Stimulated activated naive CD4-positive, alpha-beta T cell (primary cell): ENCODE results near the gene TRAPPC13.

ENCODE experiments used
- DNase-seq, 6 experiments: peaks; one replicate each; lab custom pipeline; 2025; lab: John Stamatoyannopoulos, UW

TRAPPC13 gene

DNA sequence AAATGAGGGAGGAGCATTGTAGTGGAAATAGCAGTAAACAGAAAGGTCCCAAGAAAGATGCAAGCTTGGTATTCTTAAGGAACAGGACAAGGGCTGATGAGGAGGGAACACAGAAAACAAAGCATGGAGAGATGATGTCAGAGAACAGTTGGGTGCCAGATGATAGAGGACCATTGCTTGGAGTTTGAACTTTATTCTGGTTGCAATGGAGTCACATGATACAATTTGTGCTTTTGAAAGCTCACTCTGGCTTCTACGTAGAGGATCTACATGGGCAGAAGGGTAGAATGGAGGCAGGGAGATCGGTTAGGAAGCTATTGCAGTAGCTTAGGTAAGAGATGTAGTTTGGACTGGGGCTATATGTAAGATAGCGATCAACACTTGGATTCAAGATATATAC is 57.3 kb downstream of the TRAPPC13 start:
- DNase-seq: no peak

DNA sequence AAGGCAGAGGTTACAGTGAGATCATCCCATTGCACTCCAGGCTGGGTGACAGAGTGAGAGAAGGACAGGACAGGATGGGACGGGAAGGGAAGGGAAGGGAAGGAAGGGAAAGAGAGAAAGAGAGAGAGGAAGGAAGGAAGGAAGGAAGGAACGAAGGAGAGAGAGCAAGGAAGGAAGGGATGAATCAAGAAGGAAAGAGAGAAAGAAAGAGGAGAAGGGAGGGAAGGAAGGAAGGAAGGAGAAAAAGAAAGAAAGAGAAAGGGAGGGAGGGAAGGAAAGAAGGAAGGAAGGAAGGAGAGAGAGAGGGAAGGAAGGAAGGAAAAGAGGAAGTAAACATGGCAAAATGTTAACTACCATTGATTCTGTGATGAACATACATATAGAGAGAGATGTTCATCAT is 68.3 kb downstream of the TRAPPC13 start:
- no peak for DNase-seq

DNA sequence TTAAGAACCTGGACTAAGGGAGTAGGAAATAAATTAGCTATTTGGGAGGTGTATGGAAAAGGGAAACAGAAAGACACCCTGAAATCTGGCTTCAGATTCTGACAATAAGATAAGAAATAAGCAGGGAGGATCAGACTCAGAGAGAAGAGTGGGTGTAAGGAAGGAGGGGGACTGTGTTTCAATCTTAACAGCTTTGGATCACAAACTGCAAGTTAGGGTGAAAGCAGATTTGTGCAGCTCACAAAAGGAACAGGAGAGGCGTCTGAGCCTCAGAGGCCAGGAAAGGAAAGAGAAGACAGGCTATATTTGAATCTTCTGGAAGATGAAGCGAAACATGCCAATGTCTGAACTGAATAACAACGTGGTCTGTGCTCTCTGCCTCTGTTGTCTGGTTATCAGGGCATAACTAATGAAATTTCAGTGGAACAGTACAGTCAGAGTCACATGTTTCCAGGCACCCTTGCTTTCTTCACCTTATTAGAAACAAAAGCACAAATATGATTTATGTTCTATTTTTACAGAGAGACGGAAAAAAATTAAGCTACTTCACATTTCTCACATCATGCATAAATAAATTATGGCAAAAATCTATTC is 70.4 kb downstream of the TRAPPC13 start:
- no peak for DNase-seq

DNA sequence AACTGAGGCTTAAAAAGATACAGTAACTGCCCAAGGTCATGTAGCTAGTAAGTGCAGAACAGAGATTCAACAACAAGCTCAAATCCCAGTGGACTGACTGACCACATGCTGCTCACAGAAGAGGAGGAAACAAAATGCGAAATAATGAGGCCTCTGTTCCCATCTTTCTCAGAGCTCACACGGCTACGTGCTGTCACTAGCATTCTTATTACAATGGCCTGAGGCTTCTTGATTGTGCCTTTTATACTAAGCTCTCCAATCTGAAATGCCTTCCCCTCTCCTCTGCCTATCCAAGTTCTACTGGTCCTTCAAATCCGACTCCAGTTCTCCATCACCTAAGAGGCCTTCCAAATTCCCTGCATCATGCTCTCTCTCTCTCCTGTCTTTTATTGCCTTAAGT is 71.1 kb downstream of the TRAPPC13 start:
- DNase-seq: no peak

DNA sequence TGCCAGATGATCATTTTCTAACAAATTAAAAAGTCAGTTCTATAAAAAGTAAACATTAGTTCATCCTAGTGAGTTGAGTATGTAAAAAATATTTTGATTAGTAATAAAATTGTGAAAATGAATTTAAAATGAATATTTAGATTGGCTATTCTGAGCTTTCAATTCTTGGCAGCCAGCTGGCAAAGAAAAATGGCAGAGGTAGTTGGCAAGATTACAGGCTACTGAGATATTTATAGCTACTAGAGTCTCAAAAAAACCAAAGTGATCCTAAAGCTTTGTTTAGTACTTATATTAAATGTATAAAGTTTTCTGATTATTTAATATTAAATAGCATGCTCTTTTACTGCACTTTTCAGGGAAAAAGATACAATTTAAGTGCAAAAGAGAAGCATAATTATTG is 72.1 kb downstream of the TRAPPC13 start:
- no peak for DNase-seq

DNA sequence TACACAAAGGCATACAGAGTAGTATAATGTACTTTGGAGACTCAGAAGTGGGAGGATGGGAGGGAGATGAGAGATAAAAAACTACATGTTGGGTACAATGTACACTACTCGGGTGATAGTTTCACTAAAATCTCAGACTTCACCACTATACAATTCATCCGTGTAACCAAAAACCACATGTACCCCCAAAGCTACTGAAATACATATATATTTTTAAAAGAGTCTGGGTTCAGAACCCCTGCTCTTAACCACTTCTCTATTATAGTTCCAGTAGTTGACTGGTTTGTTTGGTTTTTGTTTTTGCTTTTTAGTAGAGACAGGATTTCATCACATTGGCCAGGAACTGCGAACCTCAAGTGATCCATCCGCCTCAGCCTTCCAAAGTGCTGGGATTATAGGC is 74.5 kb downstream of the TRAPPC13 start:
- no peak for DNase-seq

DNA sequence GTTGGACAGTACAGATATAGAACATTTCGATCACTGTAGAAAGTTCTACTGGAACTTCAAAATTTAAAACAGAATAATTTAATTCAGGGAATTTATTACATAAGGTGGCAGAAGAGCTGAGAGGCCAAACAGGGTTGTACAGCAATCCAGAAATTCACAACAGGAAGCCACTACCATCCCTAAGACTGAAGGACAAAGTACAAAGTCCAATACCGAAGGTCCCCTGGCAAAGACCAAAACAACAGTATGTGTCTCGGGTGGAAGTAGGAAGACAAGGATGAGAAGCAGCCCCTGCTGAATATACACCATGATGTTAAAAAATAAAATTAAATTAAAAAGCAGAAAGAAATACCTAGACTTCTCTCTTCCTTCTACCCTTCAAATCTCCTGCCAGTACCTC is 77.2 kb downstream of the TRAPPC13 start:
- no peak for DNase-seq

DNA sequence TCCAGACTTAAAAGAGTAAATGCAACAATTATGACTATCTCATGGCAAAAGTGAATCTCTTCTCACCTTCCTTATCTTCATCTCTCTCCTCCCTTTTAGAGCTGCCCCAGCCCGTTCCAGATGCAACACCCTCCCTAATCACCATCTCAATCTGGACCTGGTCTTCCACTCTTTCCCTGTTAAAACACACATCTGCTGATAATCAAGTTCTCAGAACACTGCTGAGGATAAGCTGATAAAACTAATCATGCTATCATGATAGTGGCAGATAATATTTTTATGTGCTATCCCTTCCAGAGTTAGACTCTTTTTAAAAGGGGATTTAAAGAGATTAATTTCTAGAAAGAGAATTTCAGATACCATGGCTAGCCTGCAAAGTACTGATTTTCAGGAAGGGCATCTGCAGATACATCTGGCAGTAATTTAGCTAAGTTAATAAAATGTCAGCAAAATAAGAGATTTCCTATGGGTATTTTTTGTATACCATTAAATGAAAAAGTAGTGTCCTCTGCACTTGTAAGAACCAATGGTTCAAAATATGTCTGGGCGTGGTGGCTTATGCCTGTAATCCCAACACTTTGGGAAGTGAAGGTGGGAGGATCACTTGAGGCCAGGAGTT is 79.9 kb downstream of the TRAPPC13 start:
- DNase-seq: no peak

DNA sequence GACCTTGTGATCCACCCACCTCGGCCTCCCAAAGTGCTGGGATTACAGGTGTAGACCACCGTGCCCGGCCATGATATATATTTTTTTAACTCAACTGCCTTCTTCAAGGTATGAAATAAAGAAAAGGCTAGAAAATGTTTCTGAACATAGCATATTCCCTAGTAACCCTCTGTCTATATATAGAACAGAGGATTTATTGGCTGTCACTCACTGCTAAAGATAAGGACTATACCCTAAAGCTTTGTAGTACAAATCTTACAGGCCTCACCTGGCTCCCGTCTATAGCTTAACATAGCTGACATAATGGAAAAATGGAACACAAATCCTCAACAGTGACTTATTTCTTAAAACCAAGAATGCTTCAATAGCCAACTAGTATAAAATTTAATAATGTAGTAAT is 82.8 kb downstream of the TRAPPC13 start:
- DNase-seq: no peak

DNA sequence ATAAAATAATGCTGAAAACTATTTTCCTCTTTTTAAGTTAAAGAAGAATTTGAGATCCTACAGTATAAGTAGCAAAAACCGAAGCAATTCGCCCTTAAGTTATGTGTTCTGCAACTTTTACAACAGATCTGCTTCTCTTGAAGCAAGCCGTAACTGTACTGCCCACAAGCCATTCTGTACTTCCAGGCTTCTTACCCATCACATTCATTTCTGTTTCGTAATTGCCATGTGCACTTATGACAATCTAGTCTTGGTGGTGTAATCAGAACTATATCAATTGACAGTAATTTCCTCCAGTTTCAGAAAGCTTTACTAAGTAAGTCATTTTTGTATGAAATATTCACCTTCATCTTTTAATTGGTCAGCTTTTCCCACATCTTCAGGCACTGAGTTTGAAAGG is 83.3 kb downstream of the TRAPPC13 start:
- no peak for DNase-seq
